ENCODE results near the gene ARHGEF7. TPM values are rescaled to one million over a fixed set of nuclear protein-coding genes. Genes with fewer than 3 reads are reported as not detected.

The ARHGEF7 gene
- total RNA-seq, 2 donors from 2014 or later, result 49.5 to 53.5 TPM

GRCh38 chr13:111216166-111216960, 101.3 kb downstream of the ARHGEF7 start:
- peak; percentile 69 for TF ChIP-seq CTCF (conservative IDR thresholded peaks at IDR 0.05)
- no peak overlapping the region for H3K27ac ChIP-seq (ENCODE audit: low read depth, low read length)
- H3K9me3 Mint-ChIP-seq, result no peaks in the 10 kb centered on the region
- peak; percentile 83 for DNase-seq
- no peaks in the 10 kb centered on the region for H3K27me3 Mint-ChIP-seq (ENCODE audit: insufficient read depth)
- H3K4me1 ChIP-seq (ENCODE audit: control insufficient read depth, insufficient read depth, low read length), result no peaks in the 10 kb centered on the region
- no peaks in the 10 kb centered on the region for H3K9me3 ChIP-seq (ENCODE audit: control insufficient read depth, low read length)
- 90 to 97% methylated on average over 5 to 12 of the region's 15 CpGs for WGBS, 2 experiments (ENCODE audit: insufficient coverage in 1 of 2, insufficient read length in 1 of 2)
- no peaks in the 10 kb centered on the region for H3K27me3 ChIP-seq (ENCODE audit: control insufficient read depth, insufficient read depth, low read length, poor library complexity, severe bottlenecking)
- H3K9ac ChIP-seq (ENCODE audit: extremely low read depth, low read length, poor library complexity, severe bottlenecking), result no peak overlapping the region
- no peak overlapping the region for H3K4me3 Mint-ChIP-seq
- H3K4me1 Mint-ChIP-seq, result peaks cover 27% of the 10 kb centered on the region
- H3K4me3 ChIP-seq (ENCODE audit: low read length), result no peak overlapping the region
- peaks cover 10% of the 10 kb centered on the region for H3K36me3 ChIP-seq (ENCODE audit: control insufficient read depth, insufficient read depth, low read length)
- peak overlapping the region; percentile 65 for H3K27ac Mint-ChIP-seq
- peaks cover 3% of the 10 kb centered on the region for H3K36me3 Mint-ChIP-seq (ENCODE audit: low read depth)

- Mint-ChIP-seq H3K27me3 (ENCODE audit: insufficient read depth) (no peaks in the 10 kb centered on the region), H3K9me3 (no peaks in the 10 kb centered on the region), H3K4me3 (no peak overlapping the region), H3K4me1 (peaks cover 19% of the 10 kb centered on the region), H3K27ac (no peak overlapping the region), H3K36me3 (ENCODE audit: low read depth) (peaks cover 3% of the 10 kb centered on the region)
- peak; percentile 30 for DNase-seq
- Histone ChIP-seq H3K9me3 (ENCODE audit: control insufficient read depth, low read length) (no peaks in the 10 kb centered on the region), H3K27me3 (ENCODE audit: control insufficient read depth, insufficient read depth, low read length, poor library complexity, severe bottlenecking) (no peaks in the 10 kb centered on the region), H3K36me3 (ENCODE audit: control insufficient read depth, insufficient read depth, low read length) (peaks cover 14% of the 10 kb centered on the region), H3K4me3 (ENCODE audit: low read length) (no peak overlapping the region), H3K27ac (ENCODE audit: low read depth, low read length) (no peak overlapping the region), H3K4me1 (ENCODE audit: control insufficient read depth, insufficient read depth, low read length) (no peaks in the 10 kb centered on the region), H3K9ac (ENCODE audit: extremely low read depth, low read length, poor library complexity, severe bottlenecking) (no peak overlapping the region)
- WGBS, 2 experiments (ENCODE audit: insufficient coverage in 1 of 2, insufficient read length in 1 of 2), result 88 to 93% methylated on average over 3 to 13 of the region's 13 CpGs
- TF ChIP-seq CTCF (conservative IDR thresholded peaks at IDR 0.05), result no peak
Observed at GRCh38 chr13:111217641-111218040, 102.5 kb downstream of the ARHGEF7 start.

- no peak overlapping the region for H3K27ac ChIP-seq (ENCODE audit: low read depth, low read length)
- no peak overlapping the region for H3K4me3 Mint-ChIP-seq
- H3K4me1 Mint-ChIP-seq, result peaks cover 18% of the 10 kb centered on the region
- no peaks in the 10 kb centered on the region for H3K9me3 ChIP-seq (ENCODE audit: control insufficient read depth, low read length)
- no peaks in the 10 kb centered on the region for H3K9me3 Mint-ChIP-seq
- peaks cover 6% of the 10 kb centered on the region for H3K36me3 Mint-ChIP-seq (ENCODE audit: low read depth)
- no peaks in the 10 kb centered on the region for H3K27me3 Mint-ChIP-seq (ENCODE audit: insufficient read depth)
- no peaks in the 10 kb centered on the region for H3K27me3 ChIP-seq (ENCODE audit: control insufficient read depth, insufficient read depth, low read length, poor library complexity, severe bottlenecking)
- peaks cover 14% of the 10 kb centered on the region for H3K36me3 ChIP-seq (ENCODE audit: control insufficient read depth, insufficient read depth, low read length)
- H3K27ac Mint-ChIP-seq, result no peak overlapping the region
- no peaks in the 10 kb centered on the region for H3K4me1 ChIP-seq (ENCODE audit: control insufficient read depth, insufficient read depth, low read length)
- H3K4me3 ChIP-seq (ENCODE audit: low read length), result no peak overlapping the region
- DNase-seq, result peak; percentile 7
- H3K9ac ChIP-seq (ENCODE audit: extremely low read depth, low read length, poor library complexity, severe bottlenecking), result no peak overlapping the region
- 91% methylated on average over 4 of the region's 4 CpGs; no CpG with 5 or more reads in 1 of the 2 experiments for WGBS, 2 experiments (ENCODE audit: insufficient coverage in 1 of 2, insufficient read length in 1 of 2)
- no peak for TF ChIP-seq CTCF (conservative IDR thresholded peaks at IDR 0.05)
Observed at GRCh38 chr13:111219280-111219679, 104.2 kb downstream of the ARHGEF7 start.
